Sigmoid colon (tissue), 7 donors: ENCODE data around the gene PRKN. TPM values are rescaled to one million over a fixed set of nuclear protein-coding genes. Genes with fewer than 3 reads are reported as not detected.

ENCODE experiments used
- DNase-seq: peaks from one replicate; pipeline ENCODE4 v3.0.0-alpha.2; 2019
- H3K27ac ChIP-seq, 4 donors: fragments of 200-600 bp; sonication (generic); one replicate each; pipeline ENCODE4 v1.5.1; 2016 to 2019; ENCODE audit warnings: mild to moderate bottlenecking in 1 of 4
- H3K27me3 ChIP-seq, 3 donors: fragments of 200-600 bp; sonication (generic); one replicate each; pipeline ENCODE4 v1.5.1; 2019; ENCODE audit warnings: mild to moderate bottlenecking in 1 of 3
- H3K36me3 ChIP-seq, 4 donors: fragments of 200-600 bp; sonication (generic); one replicate each; pipeline ENCODE4 v1.5.1; 2016 to 2019
- H3K4me1 ChIP-seq, 4 donors: fragments of 200-600 bp; sonication (generic); one replicate each; pipeline ENCODE4 v1.5.1; 2017 to 2019
- H3K4me3 ChIP-seq, 4 donors: fragments of 200-600 bp; sonication (generic); one replicate each; pipeline ENCODE4 v1.5.1; 2017 to 2019; ENCODE audit warnings: mild to moderate bottlenecking in 2 of 4, moderate library complexity in 1 of 4
- H3K9me3 ChIP-seq, 4 donors: fragments of 200-600 bp in 3 of 4; sonication (generic) in 3 of 4; one replicate each; pipeline versions ENCODE4 v1.5.1 to v1.6.1; 2013 to 2019
- CTCF ChIP-seq, 4 experiments: fragments of 450-650 bp in 3 of 4; fragments of 200-600 bp in 1 of 4; IDR thresholded peaks; one replicate each; pipeline ENCODE4 v1.5.1; 2016 to 2019; ENCODE audit warnings: antibody characterized with exemption in 4 of 4, mild to moderate bottlenecking in 3 of 4, moderate library complexity in 2 of 4
- EP300 ChIP-seq, 4 donors: sonication (generic); formaldehyde crosslinking; IDR thresholded peaks; one replicate each; pipeline ENCODE4 v1.6.1; 2017; ENCODE audit warnings: antibody characterized with exemption in 4 of 4
- POLR2A ChIP-seq, 2 donors: fragments of 450-650 bp; IDR thresholded peaks; one replicate each; pipeline ENCODE4 v1.6.1; 2016; ENCODE audit warnings: antibody characterized with exemption in 2 of 2, mild to moderate bottlenecking in 2 of 2, moderate library complexity in 2 of 2
- POLR2AphosphoS5 ChIP-seq, 4 donors: sonication (generic); formaldehyde crosslinking; IDR thresholded peaks; one replicate each; pipeline ENCODE4 v1.6.1; 2017; ENCODE audit warnings: antibody characterized with exemption in 4 of 4
- WGBS, 2 donors: extraction: QIAGEN DNeasy Blood & Tissue Kit; methylation state at CpG; one replicate each; pipeline ENCODE4 v1.1.7; 2013; 5-methylcytosine and 5-hydroxymethylcytosine counted together
- intact Hi-C: fragments of 100-400 bp; cut with DNase I; formaldehyde crosslinking; loops from one replicate; pipeline ENCODE4 v1.15.1; 2023
- polyA plus RNA-seq, 3 donors: library from polyadenylated mRNA; stranded (reverse); fragments of 200-250 nt; gene quantifications; one replicate each; pipeline ENCODE4 v1.2.3, GENCODE V29; 2013
- total RNA-seq, 4 donors: library from RNA; depleted of rRNA; stranded (reverse); fragments of >200 nt; gene quantifications; one replicate each; pipeline ENCODE4 v1.1.0, GENCODE V29; 2016
- donor health status: healthy with polysubstance abuse.
- donor health status: Bipolar disorder and iron deficiency.
- donor health status: healthy.

The PRKN gene
- total and polyA plus RNA-seq, 7 donors: 0.38 to 173 (median 9.7) TPM

DNA sequence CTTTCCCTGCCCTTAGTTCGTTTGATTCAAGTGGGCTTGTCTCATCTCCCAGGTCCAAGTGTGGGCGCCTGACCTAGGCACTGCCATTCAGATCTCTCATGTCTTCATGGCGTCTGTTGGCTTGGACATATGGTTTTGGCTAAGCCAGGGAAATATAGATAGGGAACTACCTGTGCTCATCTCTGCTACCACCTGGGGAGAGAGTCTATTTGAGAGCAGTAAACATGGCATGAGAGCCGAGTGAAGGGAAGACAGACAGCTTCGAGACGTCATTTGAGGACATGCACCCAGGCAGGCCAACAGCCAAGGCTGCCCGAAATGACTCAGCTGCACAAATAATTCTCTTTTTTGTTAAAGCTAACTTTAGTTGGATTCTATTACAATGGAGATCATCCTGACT lies 1083.0 kb downstream of the PRKN start:
- no peak for DNase-seq
- Histone ChIP-seq H3K27me3 (no peaks in the 10 kb centered on the region), H3K4me1 (no peaks in the 10 kb centered on the region), H3K36me3 (no peaks in the 10 kb centered on the region), H3K4me3 (no peak overlapping the region), H3K27ac (no peak overlapping the region), H3K9me3 (peaks cover 0 to under 1% (median 0%) of the 10 kb centered on the region in 4 donors)
- no peak for TF ChIP-seq POLR2AphosphoS5 (IDR thresholded peaks at IDR 0.05)
- TF ChIP-seq EP300 (IDR thresholded peaks at IDR 0.05): no peak
- no peak for TF ChIP-seq POLR2A (IDR thresholded peaks at IDR 0.05)
- TF ChIP-seq CTCF (IDR thresholded peaks at IDR 0.05): no peak
- 67 to 75% methylated on average over 7 of the region's 7 CpGs for WGBS, 2 donors
- intact Hi-C loops: no loop called here

DNA sequence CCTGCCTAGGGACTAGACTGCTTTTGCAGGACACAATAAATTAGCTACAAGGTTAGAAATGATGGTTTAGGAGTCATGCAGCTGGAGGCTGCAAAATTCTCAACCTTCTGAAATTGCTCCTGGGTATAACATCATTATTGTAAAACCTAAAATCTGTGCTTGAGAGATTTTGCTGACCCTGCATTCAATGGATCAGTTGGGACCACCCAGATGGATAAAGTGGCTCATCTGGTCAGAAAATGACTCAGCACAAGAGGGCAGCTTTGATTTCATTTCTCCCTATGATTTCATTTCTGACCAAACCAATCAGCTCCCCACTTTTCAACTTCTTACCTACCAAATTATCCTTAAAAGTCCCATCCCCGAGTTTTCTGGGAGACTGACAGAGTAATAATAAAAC lies 1086.4 kb downstream of the PRKN start:
- DNase-seq: no peak
- Histone ChIP-seq H3K4me1 (no peaks in the 10 kb centered on the region), H3K27me3 (no peaks in the 10 kb centered on the region), H3K27ac (no peak overlapping the region), H3K9me3 (peaks cover 0 to 4% (median 0%) of the 10 kb centered on the region in 4 donors), H3K36me3 (no peaks in the 10 kb centered on the region), H3K4me3 (no peak overlapping the region)
- intact Hi-C loops: no loop called here
- WGBS, 2 donors: 58 to 76% methylated on average over 1 of the region's 1 CpG
- no peak for TF ChIP-seq POLR2A (IDR thresholded peaks at IDR 0.05)
- no peak for TF ChIP-seq CTCF (IDR thresholded peaks at IDR 0.05)
- no peak for TF ChIP-seq EP300 (IDR thresholded peaks at IDR 0.05)
- no peak for TF ChIP-seq POLR2AphosphoS5 (IDR thresholded peaks at IDR 0.05)

- 75 to 84% methylated on average over 2 of the region's 2 CpGs for WGBS, 2 donors
- DNase-seq: no peak
- no peaks in the 10 kb centered on the region for H3K4me1 ChIP-seq
- H3K27me3 ChIP-seq: no peaks in the 10 kb centered on the region
- H3K9me3 ChIP-seq: peaks cover 0 to 4% (median 0%) of the 10 kb centered on the region in 4 donors
- intact Hi-C loops: no loop called here
- H3K27ac ChIP-seq: no peak overlapping the region
- H3K36me3 ChIP-seq: no peaks in the 10 kb centered on the region
- TF ChIP-seq CTCF (IDR thresholded peaks at IDR 0.05) (no peak), POLR2AphosphoS5 (IDR thresholded peaks at IDR 0.05) (no peak), POLR2A (IDR thresholded peaks at IDR 0.05) (no peak), EP300 (IDR thresholded peaks at IDR 0.05) (no peak)
- H3K4me3 ChIP-seq: no peak overlapping the region
Observed at GRCh38 chr6:161639772-161640171, 1087.8 kb downstream of the PRKN start.

DNA sequence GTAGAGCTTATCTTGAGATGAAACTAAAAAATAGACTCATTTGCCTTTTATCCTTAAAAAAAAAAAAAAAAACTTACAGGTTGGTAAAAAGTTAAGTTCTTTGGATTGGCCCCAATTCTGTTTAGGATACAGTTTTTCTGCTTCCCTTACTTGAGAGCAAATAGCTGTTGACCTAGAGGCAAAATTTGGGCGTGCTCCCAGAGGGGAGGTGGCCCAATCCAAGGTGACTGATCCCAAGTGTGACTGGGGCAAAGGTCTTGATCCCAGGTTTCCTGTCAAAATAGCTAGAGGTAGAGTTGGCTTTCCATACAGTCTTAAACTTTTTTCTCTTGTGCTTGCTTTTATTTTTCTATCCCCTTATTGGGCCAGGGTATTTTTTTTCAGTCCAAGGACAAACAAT lies 1089.9 kb downstream of the PRKN start:
- Histone ChIP-seq H3K4me1 (peaks cover 0 to 5% (median 0%) of the 10 kb centered on the region in 4 donors), H3K27ac (no peak overlapping the region), H3K36me3 (no peaks in the 10 kb centered on the region), H3K4me3 (no peak overlapping the region), H3K27me3 (no peaks in the 10 kb centered on the region), H3K9me3 (peaks cover 0 to 4% (median 0%) of the 10 kb centered on the region in 4 donors)
- TF ChIP-seq POLR2AphosphoS5 (IDR thresholded peaks at IDR 0.05): no peak
- no peak for TF ChIP-seq CTCF (IDR thresholded peaks at IDR 0.05)
- no peak for TF ChIP-seq POLR2A (IDR thresholded peaks at IDR 0.05)
- no peak for TF ChIP-seq EP300 (IDR thresholded peaks at IDR 0.05)
- 40 to 72% methylated on average over 1 of the region's 1 CpG for WGBS, 2 donors
- no peak for DNase-seq
- intact Hi-C loops: no loop called here

GRCh38 chr6:161636882-161637430 lies 1090.6 kb downstream of the PRKN start:
- intact Hi-C loops: no loop called here
- 86% methylated on average over 6 of the region's 6 CpGs for WGBS, 2 donors
- H3K27me3 ChIP-seq: no peaks in the 10 kb centered on the region
- DNase-seq: no peak
- H3K4me3 ChIP-seq: no peak overlapping the region
- no peak for TF ChIP-seq POLR2A (IDR thresholded peaks at IDR 0.05)
- no peak overlapping the region for H3K27ac ChIP-seq
- H3K9me3 ChIP-seq: peaks cover 0 to 4% (median 0%) of the 10 kb centered on the region in 4 donors
- no peaks in the 10 kb centered on the region for H3K36me3 ChIP-seq
- peaks cover 0 to 12% (median 2%) of the 10 kb centered on the region in 4 donors for H3K4me1 ChIP-seq
